GM19025 (cell line): ENCODE data around the gene DHX35.
"Not testable (repeated sequence)": the region's sequence is repeated elsewhere in the genome, so short reads cannot be mapped to it uniquely, and the experiment has no call there.

Source experiments
- ATAC-seq: cut with Tn5 transposase; IDR thresholded peaks from one replicate; pipeline ENCODE4 v1.9.1; 2021; ENCODE audit warnings: mild to moderate bottlenecking, low read depth, moderate library complexity; ENCODE audit not compliant: unreplicated experiment

DHX35 gene

DNA sequence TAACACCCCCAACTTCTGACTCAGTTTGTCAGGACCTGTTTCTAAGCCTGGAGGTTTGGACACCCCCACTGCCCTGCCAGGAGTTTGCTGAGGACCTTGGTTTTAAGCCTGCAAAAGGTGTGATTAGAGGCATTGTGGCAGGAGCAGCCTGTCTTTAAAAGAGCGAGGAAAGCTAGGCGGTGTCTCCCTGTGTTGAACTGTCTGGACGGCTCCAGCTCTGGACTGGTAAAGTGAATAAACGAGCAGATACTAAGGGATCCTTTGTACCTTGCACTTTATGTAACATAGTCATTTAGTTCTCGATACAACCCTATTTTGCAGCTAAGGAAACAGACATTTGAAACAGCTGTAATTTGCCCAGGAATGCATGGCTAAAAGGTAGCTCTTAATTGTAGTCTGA lies 21.5 kb upstream of the DHX35 start:
- no peak for ATAC-seq

DNA sequence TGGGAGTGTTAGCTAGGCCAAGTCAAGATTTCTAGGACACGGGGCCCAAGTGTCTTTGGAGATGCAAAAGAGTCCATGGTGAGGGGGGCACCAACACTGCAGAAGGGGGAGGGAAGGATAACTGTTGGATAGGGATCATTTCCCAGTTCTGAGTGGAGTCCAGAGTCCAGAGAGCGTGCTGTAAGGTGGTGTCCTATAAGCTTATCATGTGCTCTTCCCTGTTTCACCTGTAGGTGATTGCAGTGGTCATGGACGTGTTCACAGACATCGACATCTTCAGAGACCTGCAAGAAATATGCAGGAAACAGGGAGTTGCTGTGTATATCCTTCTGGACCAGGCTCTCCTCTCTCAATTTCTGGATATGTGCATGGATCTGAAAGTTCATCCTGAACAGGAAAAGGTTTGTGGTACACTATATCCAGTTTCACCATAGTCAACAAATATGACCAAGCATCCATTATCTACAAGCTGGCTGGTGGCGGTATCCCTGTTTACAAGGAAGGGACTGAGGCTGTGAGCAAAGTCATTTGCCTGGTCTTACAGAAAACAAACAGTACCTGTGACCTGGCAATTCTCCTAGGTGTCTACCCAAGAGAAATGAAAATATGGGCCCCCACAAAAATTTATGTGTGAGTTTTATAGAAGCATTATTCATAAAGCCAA lies 20.3 kb upstream of the DHX35 start:
- no peak for ATAC-seq

DNA sequence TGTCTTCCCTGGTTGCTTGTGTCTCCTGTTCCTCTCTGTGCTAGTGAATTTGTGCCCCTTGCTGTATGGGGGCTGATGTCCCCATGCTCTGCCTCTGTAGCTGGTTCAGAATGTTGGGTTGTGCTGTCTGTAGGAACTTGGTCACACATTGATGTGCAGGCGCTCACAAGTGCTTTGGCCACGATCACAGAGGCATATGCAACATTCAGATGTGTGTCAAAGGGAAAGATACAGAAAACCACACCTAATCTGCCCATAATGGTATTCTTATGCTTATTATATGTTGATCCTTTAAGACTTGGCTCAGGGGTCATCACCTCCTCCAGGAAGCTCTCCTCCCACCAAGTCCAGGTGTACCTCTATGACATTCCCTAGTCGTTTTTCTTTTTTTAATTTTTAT lies 17.1 kb upstream of the DHX35 start:
- ATAC-seq, result no peak

DNA sequence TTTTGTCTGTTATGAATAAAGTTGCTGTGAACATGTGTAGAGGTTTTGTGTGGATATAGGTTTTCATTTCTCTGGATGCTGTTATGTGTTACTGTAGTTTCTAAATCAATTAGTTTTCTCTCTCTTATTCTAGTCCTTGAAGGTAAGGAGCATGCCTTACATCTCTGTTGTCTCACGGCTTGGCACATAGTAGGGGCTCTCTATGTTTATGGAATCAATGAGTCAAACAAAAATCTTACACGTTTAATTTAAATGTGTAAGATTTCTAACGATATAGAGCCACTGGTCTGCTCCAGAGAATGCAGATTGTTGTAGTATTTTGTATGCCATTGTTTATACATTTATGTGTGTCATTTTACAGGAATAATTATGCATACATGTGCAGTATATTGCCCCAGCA lies 15.3 kb upstream of the DHX35 start:
- no peak for ATAC-seq

DNA sequence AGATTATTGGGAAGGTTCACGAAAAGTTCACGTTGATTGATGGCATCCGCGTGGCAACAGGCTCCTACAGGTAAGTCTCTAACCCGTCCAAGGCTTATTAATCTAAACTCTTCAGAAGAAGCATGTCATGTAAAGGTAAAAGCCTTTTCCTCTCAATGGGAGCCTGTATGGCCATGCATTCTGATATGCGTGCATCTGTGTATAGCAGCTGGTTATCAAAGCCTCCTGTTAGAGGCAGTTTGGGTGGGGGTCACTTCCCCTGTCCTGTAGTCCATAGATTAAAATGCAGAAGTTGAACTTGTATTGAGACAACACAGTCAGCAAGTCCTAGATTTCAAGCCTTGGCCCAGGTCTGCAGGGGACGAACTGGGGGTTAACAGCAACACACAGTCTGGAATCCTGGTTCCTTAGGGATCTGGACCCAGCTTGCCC lies 14.2 kb upstream of the DHX35 start:
- ATAC-seq, result no peak

DNA sequence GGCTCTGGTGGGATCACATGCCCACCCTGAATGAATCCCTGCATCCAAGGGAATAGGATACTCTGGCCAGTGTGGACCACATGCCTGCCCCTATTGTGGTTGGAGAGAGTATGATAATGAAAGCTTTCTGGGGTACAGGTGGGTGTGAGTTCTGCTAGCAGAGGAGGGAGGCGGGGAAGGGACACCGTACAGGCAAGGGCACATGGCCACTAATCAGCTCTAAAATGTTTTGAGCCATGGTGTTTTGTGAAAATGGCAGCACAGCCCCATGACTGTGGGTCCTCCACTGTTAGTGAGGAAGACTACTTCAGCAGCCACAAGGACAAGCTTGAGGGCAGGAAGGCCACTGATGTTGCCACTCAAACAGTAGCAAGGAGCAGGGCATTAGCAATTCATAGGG lies 11.9 kb upstream of the DHX35 start:
- no peak for ATAC-seq

DNA sequence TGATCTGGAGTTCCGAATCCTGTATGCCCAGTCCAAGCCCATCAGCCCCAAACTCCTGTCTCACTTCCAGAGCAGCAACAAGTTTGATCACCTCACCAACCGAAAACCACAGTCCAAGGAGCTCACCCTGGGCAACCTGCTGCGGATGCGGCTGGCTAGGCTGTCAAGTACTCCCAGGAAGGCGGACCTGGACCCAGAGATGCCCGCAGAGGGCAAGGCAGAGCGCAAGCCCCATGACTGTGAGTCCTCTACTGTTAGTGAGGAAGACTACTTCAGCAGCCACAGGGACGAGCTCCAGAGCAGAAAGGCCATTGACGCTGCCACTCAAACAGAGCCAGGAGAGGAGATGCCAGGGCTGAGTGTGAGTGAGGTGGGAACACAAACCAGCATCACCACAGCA lies 10.5 kb upstream of the DHX35 start:
- ATAC-seq, result no peak

DNA sequence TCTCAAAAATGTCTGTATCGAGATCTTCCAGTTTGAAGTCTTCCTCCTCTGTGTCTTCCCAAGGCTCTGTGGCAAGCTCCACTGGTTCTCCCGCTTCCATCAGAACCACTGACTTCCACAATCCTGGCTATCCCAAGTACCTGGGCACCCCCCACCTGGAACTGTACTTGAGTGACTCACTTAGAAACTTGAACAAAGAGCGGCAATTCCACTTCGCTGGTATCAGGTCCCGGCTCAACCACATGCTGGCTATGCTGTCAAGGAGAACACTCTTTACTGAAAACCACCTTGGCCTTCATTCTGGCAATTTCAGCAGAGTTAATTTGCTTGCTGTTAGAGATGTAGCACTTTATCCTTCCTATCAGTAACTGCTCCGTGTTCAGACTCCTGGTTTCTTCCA lies 10.0 kb upstream of the DHX35 start:
- ATAC-seq, result no peak

DNA sequence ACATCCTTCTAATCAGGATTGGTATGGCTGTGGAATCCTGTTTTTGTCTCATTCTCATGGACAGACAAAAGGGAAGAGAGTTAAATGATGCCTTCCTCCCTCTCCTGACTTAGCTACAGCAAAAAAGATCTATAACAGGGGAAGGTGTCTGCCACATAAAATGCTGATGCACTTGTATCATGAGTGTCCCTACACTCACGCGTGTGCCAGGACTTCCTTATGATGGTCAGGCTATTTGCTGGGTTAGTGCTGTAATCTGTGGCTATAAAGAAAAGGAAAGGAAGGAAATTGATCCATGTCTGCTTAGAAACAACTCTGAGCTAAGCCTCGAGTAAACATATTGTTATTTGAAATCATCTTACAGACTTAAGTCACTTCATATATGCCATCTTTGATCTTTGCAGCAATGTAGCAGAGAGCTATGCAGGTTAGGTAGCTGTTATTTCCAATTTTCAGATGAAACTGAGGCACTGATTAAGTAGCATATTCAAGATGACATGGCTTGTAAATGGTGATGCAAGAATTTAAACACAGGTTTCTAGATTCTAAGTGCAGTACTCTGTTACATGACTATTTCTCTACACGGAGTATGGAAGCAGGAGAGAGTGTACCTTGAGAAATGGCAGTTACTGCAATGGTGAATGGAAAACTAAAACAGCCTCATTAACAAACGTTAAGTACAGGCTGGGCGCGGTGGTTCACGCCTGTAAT lies 8.4 kb upstream of the DHX35 start:
- ATAC-seq, result no peak

DNA sequence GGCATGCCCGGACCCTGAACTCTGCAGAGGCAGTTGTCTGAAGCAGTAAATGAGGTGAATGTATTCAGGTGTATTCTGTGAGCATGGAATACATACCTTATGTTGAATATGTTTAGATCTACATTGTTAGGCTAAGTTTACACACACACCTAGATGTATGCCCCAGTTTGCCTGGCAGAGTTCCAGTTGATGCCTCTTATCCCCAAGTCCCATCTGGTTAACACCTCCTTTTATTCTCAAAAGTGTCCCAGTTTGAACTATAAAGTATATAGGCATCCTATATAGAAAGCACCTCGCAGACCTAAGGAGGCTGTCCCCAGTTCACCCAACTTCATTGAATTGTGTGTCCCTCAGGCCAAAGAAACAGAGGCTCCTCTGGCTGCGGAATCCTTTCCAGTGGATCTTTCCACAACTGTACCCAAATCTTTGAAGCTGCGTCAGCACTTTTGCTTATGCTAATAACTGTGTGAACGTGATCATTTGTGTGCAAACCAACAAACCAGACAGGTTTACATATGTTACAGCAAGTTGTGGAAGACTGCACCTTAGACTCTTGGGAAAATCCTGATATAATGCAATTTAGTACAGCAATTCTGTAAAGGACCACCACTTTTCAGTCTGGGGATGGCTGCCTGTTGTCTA lies 4.8 kb upstream of the DHX35 start:
- no peak for ATAC-seq

DNA sequence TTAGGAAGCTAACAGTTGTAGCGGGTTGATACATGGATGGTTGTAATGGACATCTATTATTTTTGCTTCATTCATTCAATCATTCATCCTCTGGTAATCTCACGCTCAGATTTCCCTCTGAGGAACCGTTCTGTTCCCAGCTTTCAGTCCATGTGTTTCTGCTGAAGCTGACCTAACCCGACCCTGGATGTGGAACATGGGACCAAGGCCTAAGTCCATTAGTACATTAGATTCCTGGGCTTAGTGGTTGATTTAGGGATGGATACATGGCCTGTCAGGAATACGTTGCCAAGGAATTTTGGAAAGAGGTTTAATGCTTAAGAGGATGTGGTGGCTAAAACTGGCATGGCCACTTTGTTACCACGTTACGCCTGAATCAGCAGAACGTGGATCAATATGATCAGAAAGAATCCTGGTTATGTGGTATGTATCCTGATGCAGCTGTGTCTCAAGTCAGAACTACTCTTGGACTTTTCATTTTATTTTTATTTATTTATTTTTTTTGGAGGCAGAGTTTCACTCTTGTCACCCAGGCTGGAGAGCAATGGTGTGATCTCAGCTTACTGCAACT lies 4.1 kb upstream of the DHX35 start:
- no peak for ATAC-seq

DNA sequence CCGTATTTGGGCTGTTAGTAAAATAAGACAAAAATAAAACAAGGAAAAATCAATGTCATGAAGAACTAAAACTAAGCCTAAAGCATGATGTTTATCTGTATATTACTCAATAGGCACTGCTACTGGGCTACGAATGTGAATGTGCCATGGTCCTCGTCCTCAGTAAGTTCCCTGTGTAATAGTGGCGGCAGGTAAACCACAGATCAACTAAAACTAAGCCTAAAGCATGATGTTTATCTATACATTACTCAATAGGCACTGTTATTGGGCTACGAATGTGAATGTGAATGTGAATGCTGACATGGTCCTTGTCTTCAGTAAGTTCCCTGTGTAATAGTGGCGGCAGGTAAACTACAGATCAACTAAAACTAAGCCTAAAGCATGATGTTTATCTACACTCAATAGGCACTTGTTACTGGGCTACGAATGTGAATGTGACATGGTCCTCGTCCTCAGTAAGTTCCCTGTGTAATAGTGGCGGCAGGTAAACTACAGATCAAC lies 1.9 kb upstream of the DHX35 start:
- not testable (repeated sequence) for ATAC-seq

DNA sequence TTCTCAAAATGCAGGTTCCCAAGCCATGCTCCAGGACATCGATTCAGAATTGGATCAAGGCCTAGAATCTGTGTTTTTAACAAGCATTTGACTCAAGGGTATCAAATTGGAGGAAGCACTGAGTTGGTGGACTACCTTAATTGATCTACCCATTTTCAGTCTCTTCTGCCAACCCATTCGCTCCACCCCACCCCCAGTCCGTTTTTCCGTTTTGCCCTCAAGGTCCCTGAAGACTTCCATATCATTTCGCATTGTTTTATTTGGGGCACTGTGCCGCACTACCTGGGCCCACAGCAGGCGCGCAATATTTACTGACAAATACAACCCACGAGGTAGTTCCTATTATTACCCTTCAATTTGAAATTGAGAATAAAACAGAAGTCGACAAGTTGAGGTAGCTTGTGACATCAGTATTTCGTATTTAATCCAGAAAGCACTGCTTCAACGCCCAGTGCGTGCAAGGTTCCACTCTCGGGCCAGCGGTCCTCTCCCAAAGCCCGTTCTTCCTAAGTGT lies 557 bp upstream of the DHX35 start:
- no peak for ATAC-seq

DNA sequence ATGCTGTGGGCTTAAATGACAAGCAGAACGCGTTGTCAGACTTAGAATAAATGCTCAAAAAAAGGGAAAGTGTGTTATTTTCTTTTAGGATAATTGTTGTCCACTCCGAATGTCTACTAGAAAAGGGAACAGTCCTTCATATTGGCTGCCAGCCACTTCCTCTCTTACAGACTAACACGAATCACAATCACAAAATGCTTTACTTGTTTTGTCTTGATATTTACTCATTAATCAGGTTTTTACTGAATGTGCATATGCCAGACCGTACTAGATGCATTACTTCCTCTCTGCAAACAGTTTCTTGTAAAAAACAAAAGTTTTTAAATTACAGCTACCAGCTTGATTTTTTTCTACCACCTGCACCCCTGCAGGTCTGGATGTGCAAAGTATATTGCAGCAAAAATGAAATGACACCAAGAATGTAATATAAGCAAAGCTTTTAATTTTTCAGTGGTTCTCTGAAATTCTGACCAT lies 821 bp downstream of the DHX35 start:
- ATAC-seq, result no peak

DNA sequence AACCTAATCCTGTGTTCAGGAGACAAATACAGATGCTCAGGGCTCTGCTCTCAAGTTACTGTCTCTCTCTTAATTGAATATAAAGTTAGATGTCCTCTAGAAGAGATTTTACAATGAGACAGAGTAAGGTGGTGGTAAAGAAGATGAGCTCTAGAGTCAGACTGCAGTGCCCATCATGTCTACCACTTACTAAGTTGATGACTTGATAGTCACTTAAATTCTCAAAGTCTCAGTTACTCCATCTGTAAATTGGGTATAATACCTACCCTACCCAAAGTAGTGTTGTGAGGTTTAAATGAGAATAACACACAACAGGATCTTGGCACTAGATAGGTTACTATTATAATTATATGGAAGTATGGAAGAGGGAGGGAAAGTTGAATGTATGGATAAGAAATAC lies 1.6 kb downstream of the DHX35 start:
- ATAC-seq, result no peak

DNA sequence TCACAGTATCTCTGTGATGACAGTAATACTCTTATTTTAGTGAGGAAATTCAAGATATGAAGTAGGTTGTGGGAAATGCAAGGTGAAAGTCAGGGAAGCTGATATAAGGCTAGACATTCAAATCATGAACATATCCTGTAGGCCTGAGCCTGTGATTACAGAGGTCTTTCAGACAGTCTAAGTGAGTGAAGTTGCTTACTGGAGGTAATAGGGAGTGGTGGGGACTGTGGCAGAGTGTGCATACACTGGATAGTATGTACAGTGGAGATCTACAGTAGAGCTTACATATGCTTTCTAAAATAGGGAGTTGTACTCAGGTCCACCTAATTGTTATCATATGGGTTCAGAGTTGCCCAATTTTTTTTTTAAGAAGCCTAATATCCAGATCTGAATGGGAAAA lies 3.1 kb downstream of the DHX35 start:
- no peak for ATAC-seq

DNA sequence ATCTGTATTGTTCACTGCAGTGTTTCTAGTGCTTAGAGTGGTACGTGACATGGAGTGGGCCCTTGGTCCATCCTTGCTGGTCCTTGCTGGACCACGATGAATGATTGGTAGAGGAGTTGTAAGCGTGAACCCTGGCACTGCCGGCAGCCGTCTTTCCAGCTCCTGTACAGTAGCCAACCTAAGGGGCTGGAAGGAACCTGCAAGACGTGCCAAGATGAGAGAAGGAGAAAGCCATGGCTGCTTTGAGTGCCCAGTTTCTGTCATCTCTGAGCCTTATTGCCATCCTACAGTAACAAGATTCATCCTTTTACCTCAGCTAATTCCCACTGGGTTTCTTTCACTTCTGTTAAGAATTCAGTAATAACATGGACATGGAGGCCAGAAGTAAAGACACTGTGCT lies 5.9 kb downstream of the DHX35 start:
- no peak for ATAC-seq

DNA sequence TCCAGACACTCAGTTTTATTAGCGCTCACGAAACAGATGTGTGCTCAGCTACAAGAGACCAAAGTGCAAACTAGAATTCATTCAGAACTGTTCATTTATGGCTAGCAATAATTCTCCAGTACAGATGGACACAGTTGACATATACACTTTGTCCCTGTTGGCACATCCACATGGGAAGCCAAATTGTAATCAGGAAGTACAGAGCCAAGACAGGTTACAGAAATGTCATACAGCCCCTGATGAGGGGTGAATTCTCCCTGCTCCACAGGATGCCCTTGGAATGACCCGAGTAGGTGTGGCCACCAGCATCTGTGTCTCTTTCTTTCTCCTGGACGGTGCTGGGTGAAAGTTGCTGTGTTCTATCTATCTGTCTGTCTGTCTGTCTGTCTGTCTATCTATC lies 7.6 kb downstream of the DHX35 start:
- no peak for ATAC-seq

DNA sequence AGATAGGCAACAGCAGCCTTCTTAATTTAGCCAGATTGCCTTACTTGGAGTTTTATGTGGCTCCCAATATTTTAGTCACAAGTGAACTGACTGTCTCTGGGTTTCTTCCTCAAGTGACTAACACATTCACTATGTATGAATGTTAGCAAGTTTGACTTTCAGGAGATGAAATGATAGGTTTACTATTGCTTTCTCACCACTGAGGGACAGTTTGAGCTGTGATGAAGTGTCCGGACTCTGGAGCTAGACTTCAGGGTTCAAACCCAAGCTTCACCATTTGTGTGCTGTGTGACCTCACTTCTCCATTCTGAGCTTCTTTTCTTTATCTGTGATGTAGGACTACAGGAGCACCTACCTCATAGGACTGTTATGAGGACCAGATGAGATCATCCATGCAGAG lies 8.2 kb downstream of the DHX35 start:
- ATAC-seq, result no peak

DNA sequence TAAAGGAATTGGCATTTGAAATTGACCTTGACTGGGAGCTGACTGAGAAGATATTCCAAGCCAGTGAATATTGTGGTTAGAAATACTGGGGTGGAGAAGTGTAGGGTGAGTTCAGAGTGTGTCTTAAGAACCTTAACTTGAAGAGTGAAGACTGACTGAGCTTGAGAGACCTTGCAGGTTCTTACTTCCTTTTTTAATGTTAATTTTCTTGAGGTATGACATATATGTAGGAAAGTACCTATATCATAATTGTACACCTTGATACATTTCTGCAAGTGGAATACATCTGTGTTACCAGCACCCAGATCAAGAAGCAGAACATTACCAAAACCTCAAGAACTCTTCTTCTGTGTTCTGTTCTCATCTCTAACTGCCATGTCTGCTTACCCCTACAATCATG lies 11.0 kb downstream of the DHX35 start:
- no peak for ATAC-seq

DNA sequence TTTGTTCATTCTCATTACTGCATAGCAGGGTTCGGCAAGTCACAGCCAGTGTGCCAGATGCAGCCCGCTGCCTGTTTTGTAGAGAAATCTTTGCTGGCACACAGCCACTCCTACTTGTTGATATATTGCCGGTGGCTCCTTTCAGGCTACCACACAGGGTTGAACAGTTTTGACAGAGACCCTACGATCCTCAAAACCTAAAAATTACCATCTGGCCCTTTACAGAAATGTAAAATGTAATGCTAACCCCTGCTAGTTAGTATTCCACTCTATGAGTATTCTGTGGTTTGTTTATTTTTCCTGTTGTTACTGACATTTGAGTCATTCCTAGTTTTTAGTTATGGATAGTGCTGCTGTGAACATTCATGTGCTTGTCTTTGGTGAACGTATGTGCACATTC lies 11.5 kb downstream of the DHX35 start:
- ATAC-seq, result no peak
